ENCODE results near the gene RASSF9.

DNA sequence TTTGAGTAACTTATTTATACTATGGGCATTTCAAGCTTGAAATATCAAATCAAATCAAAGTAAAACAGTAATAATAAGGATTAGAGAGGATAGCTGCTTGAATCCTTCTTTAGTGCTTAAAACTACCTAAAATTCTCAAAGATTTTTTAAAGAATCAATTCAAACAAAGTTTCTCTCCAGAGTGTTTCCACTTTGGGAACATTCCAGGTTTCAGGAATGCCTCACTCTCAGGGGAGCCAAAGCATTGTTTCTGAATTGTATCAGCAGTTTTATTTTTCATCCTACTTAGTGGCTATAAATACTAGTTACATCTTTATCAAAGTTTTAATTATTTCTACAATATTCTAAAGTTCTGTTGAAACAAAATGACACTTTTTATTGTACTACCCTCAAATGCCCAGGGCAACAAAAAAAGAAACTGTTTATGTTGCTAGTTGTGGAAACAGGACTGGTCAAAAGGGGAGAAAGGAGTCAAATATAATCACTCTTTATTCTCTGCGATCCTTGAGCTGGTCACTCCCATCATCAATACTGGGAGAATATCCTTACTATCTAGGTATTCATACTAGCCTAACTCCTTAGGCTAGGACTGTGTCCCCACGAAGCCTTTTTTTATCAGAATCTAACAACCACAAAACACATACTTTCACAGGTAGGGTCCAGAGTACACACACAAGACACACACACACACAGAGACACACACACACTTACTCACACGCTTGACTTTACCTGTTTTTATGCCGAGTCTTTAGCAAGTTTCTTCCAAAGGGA is 598 bp downstream of the RASSF9 start:
- TF ChIP-seq POLR2A (IDR thresholded peaks at IDR 0.05), result no peak
- TF ChIP-seq CTCF (IDR thresholded peaks at IDR 0.05), result no peak

All from uterus (tissue), 2 donors.